Parathyroid adenoma (tissue), 2 donors: Measurements from ENCODE around the gene SGF29.

Experiments
- H2AFZ ChIP-seq: fragments of 300-600 bp; sonication (generic); one replicate; pipeline ENCODE4 v1.7.0; 2017; ENCODE audit warnings: antibody characterized with exemption, mild to moderate bottlenecking
- H3K27ac ChIP-seq: fragments of 300-600 bp; sonication (generic); one replicate; pipeline ENCODE4 v1.7.0; 2017
- H3K27me3 ChIP-seq: fragments of 300-600 bp; sonication (generic); one replicate; pipeline ENCODE4 v1.7.0; 2017; ENCODE audit warnings: low read length; ENCODE audit not compliant: control insufficient read depth, insufficient read depth
- H3K36me3 ChIP-seq: fragments of 300-600 bp; sonication (generic); one replicate; pipeline ENCODE4 v1.7.0; 2017; ENCODE audit warnings: low read length; ENCODE audit not compliant: control insufficient read depth, insufficient read depth
- H3K4me1 ChIP-seq: fragments of 300-600 bp; sonication (generic); one replicate; pipeline ENCODE4 v1.7.0; 2017; ENCODE audit warnings: control low read depth
- H3K4me2 ChIP-seq: fragments of 300-600 bp; sonication (generic); one replicate; pipeline ENCODE4 v1.7.0; 2017; ENCODE audit warnings: low read length
- H3K4me3 ChIP-seq: fragments of 300-600 bp; sonication (generic); one replicate; pipeline ENCODE4 v1.7.0; 2017; ENCODE audit warnings: low read depth, low read length
- H3K79me2 ChIP-seq: fragments of 300-600 bp; sonication (generic); one replicate; pipeline ENCODE4 v1.7.0; 2017; ENCODE audit warnings: control low read depth
- H3K9ac ChIP-seq: fragments of 300-600 bp; sonication (generic); one replicate; pipeline ENCODE4 v1.7.0; 2017; ENCODE audit warnings: mild to moderate bottlenecking
- H3K9me3 ChIP-seq: fragments of 300-600 bp; sonication (generic); one replicate; pipeline ENCODE4 v1.7.0; 2017; ENCODE audit warnings: low read length; ENCODE audit not compliant: control insufficient read depth
- TF ChIP-seq, protein P1 (sequence below): fragments of 300-600 bp; sonication (generic); IDR thresholded peaks from one replicate; pipeline ENCODE4 v1.7.0; 2017; ENCODE audit warnings: antibody characterized with exemption, mild to moderate bottlenecking
- donor health status: primary hyperparathyroidism.

SGF29 gene

DNA sequence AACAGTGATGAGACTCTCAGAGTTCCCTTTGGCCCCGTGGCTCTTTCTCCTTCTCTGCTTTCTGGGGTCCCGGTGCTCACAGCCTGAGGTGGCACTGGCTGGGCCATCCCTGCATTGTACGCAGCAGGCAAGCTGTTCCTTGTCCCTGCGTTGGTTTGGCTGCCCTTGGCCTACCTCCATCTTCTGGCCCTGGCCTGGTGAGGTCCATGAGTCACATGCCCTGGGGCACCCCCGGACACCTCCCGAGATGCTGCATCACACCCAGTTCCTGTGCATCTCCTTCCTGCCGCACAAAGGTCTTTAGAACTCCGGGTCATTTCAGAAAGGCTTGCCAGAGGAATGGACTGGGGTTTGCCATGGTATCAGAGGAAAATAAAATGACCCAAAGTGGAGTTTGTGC, 33.7 kb downstream of the SGF29 start:
- H2AFZ ChIP-seq = no peak overlapping the region

DNA sequence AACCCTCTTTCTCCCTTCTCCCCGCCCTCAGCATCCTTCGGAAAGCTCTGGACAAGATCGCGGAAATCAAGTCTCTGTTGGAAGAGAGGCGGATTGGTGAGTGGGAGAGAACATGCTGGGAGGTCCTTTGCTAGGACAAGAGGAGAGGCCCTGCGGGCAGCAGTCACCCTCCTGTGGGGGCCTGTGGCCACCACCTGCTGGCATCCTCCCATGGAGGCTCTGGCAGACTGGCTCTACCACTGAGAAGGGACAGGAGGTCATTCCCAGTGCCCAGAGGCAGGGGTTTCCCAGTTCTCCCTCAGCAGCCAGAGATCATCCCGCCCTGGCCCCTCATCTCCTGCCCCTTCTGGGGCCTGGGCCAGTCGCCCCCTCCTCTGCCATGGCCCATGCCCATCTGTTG, 35.3 kb downstream of the SGF29 start:
- Histone ChIP-seq H3K9ac (no peak overlapping the region), H3K4me1 (no peaks in the 10 kb centered on the region), H3K4me2 (no peak overlapping the region), H3K4me3 (no peak overlapping the region), H2AFZ (no peak overlapping the region), H3K79me2 (no peaks in the 10 kb centered on the region), H3K27ac (no peak overlapping the region), H3K9me3 (no peaks in the 10 kb centered on the region), H3K36me3 (no peaks in the 10 kb centered on the region), H3K27me3 (no peaks in the 10 kb centered on the region)
- TF ChIP-seq, protein P1, sequence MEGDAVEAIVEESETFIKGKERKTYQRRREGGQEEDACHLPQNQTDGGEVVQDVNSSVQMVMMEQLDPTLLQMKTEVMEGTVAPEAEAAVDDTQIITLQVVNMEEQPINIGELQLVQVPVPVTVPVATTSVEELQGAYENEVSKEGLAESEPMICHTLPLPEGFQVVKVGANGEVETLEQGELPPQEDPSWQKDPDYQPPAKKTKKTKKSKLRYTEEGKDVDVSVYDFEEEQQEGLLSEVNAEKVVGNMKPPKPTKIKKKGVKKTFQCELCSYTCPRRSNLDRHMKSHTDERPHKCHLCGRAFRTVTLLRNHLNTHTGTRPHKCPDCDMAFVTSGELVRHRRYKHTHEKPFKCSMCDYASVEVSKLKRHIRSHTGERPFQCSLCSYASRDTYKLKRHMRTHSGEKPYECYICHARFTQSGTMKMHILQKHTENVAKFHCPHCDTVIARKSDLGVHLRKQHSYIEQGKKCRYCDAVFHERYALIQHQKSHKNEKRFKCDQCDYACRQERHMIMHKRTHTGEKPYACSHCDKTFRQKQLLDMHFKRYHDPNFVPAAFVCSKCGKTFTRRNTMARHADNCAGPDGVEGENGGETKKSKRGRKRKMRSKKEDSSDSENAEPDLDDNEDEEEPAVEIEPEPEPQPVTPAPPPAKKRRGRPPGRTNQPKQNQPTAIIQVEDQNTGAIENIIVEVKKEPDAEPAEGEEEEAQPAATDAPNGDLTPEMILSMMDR = no peak

More for the DNA sequence above, 33.7 kb downstream of the SGF29 start:
- no peaks in the 10 kb centered on the region for H3K36me3 ChIP-seq
- H3K4me3 ChIP-seq = no peak overlapping the region
- no peaks in the 10 kb centered on the region for H3K4me1 ChIP-seq
- no peaks in the 10 kb centered on the region for H3K9me3 ChIP-seq
- H3K4me2 ChIP-seq = no peak overlapping the region
- TF ChIP-seq, protein P1 = no peak
- H3K27me3 ChIP-seq = no peaks in the 10 kb centered on the region
- H3K9ac ChIP-seq = no peak overlapping the region
- no peaks in the 10 kb centered on the region for H3K79me2 ChIP-seq
- no peak overlapping the region for H3K27ac ChIP-seq

DNA sequence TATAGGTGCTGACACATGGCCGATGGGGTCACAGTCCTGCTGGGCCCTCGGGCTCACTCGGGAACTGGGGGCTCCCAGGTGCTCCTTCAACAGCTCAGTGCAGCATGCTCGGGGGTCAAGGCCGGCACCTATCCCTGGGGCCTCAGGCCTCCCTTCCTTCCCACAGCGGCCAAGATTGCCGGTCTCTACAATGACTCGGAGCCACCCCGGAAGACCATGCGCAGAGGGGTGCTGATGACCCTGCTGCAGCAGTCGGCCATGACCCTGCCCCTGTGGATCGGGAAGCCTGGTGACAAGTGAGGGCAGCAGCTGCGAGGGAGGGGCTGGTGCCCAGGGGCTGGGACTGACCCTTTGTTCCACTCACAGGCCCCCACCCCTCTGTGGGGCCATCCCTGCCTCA, 36.2 kb downstream of the SGF29 start:
- Histone ChIP-seq H3K9me3 (no peaks in the 10 kb centered on the region), H3K4me2 (no peak overlapping the region), H3K4me1 (peaks cover 6% of the 10 kb centered on the region), H2AFZ (no peak overlapping the region), H3K9ac (no peak overlapping the region), H3K27ac (no peak overlapping the region), H3K4me3 (no peak overlapping the region), H3K36me3 (no peaks in the 10 kb centered on the region), H3K27me3 (no peaks in the 10 kb centered on the region), H3K79me2 (no peaks in the 10 kb centered on the region)
- TF ChIP-seq, protein P1 = no peak

DNA sequence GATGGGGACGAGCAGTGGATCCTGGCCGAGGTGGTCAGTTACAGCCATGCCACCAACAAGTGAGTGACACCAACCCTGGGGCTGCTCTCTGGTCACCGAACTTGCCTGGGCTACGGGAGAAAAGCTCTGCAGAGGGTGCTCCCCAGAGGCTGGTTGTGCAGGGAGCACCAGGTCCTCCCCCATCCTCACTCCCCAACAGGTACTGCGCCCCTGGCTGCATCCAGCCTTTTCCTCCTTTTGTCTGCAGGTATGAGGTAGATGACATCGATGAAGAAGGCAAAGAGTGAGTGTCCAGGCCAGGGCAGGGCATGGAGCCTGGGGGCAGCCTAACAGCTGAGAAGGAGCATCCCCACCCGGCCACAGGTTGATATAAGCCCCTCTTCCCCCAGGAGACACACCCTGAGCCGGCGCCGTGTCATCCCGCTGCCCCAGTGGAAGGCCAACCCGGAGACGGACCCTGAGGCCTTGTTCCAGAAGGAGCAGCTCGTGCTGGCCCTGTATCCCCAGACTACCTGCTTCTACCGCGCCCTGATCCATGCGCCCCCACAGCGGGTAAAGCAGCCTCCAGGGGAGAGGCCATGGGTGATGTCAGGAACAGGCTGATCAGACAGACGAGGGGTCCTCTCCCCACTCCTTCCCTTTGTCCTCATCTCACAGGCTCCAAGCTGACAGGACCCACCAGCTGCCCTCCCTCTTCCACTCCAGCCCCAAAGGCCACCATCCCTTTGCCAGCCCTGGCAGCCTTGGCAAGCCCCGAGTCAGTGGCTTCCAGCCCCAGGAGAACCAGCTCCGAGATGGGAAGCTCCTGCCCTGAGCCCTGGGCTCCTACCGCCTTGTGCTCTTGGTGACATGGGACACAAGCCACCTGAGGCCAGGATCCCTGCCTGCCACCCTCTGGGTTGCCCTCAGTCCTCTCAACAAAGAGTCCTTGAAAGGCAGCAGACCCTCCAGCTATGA, 36.9 kb downstream of the SGF29 start:
- no peak overlapping the region for H3K4me2 ChIP-seq
- no peaks in the 10 kb centered on the region for H3K9me3 ChIP-seq
- H3K4me3 ChIP-seq = no peak overlapping the region
- H3K79me2 ChIP-seq = no peaks in the 10 kb centered on the region
- TF ChIP-seq, protein P1 = no peak
- H2AFZ ChIP-seq = no peak overlapping the region
- peaks cover 10% of the 10 kb centered on the region for H3K4me1 ChIP-seq
- H3K36me3 ChIP-seq = no peaks in the 10 kb centered on the region
- no peaks in the 10 kb centered on the region for H3K27me3 ChIP-seq
- no peak overlapping the region for H3K27ac ChIP-seq
- H3K9ac ChIP-seq = no peak overlapping the region
